ENCODE measurements around the gene PLEKHG5. TPM values are rescaled to one million over a fixed set of nuclear protein-coding genes. Genes with fewer than 3 reads are reported as not detected.
A peak's percentile ranks its signal among the peaks of the same experiment; 100 is the strongest.

The PLEKHG5 gene
- total and polyA plus RNA-seq, 2 donors, result 5.8 to 9.9 TPM

DNA sequence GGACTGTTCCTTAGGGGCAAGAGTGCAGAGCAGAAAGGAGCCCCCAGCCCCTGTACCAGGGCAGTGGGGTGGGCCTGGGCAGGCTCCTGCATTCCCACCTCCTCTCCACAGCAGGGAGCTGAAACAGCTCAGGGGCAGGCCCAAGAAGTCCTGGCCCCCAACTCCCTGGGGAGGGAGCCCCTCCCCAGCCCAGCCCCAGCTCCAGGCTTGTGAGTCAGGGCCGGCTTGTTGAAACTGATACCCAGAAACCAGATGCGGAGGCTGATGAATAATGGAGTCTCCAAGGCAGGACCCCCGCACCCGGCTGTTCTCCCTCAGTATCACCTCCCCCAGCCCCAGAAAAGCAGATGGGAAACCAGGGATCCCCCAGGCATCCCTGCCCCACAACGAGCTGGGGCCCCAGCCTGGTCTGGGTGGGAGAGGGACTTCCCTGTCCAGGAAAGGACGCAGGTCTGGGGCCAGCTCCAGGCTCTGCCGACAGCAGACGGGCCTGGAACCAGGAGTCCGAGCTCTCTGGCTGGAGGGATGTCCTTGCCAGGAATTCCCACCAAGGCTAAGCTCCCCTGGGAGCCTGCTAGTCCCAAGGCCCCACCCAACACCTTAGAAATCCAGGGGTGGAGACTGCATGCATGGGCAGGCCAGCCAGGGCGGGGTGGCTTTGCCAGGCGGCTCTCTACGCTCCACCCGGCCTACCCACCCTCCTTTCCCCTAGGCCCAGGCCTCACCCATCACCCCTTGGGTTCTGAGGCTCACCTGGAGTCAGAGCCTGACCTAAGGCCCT, 2.7 kb downstream of the PLEKHG5 start:
- Histone ChIP-seq H3K4me1 (ENCODE audit: insufficient read depth) (no peaks in the 10 kb centered on the region), H3K36me3 (ENCODE audit: insufficient read depth) (no peaks in the 10 kb centered on the region), H3K27ac (ENCODE audit: low read depth) (peak overlapping the region; percentile 59), H3K4me3 (ENCODE audit: low read depth, low read length) (no peak overlapping the region)
- DNase-seq (ENCODE audit: extremely low spot score), result no peak
- 75% methylated on average over 13 of the region's 13 CpGs for WGBS

- DNase-seq (ENCODE audit: extremely low spot score), result no peak
- WGBS, result 86% methylated on average over 14 of the region's 14 CpGs
- Histone ChIP-seq H3K27ac (ENCODE audit: low read depth) (no peak overlapping the region), H3K4me1 (ENCODE audit: insufficient read depth) (no peaks in the 10 kb centered on the region), H3K36me3 (ENCODE audit: insufficient read depth) (no peaks in the 10 kb centered on the region), H3K4me3 (ENCODE audit: low read depth, low read length) (no peak overlapping the region)
Observed at GRCh38 chr1:6487804-6488484, 3.5 kb downstream of the PLEKHG5 start.

DNA sequence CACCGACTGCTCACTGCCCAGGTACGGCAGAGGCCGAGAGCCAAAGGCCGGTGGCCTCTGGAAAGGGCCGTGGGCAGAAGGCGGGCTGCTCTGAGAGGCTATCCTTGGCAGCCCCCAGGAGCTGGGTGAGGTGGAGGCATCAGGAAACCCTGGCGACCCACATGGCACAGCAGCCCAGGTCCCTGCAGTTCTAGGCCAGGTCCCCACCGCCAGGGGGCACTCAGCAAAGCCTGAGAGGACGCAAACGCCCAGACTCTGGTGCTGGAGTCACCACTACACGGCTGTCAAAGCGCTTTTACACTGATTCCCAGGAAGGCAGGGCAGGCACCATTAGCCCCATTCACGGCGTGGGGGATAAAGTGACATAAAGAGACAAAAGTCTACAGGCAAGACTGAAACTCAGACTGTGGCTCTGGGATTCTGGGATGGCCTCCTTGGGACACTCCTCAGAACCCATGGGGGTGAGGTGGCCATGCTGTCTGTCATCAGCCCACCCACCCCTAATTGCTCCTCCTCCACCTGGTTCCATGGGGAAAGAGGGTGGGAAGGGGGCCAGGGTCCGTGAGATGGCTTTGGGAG, 4.9 kb downstream of the PLEKHG5 start:
- WGBS, result 6% methylated on average over 15 of the region's 15 CpGs
- Histone ChIP-seq H3K4me1 (ENCODE audit: insufficient read depth) (no peaks in the 10 kb centered on the region), H3K36me3 (ENCODE audit: insufficient read depth) (no peaks in the 10 kb centered on the region), H3K4me3 (ENCODE audit: low read depth, low read length) (no peak overlapping the region), H3K27ac (ENCODE audit: low read depth) (no peak overlapping the region)
- peak; percentile 53 for DNase-seq (ENCODE audit: extremely low spot score)

GRCh38 chr1:6485168-6486101, 6.0 kb downstream of the PLEKHG5 start:
- H3K36me3 ChIP-seq (ENCODE audit: insufficient read depth), result no peaks in the 10 kb centered on the region
- WGBS, result 1% methylated on average over 80 of the region's 80 CpGs
- H3K27ac ChIP-seq (ENCODE audit: low read depth), result no peak overlapping the region
- H3K4me3 ChIP-seq (ENCODE audit: low read depth, low read length), result peak overlapping the region; percentile 41
- no peak for DNase-seq (ENCODE audit: extremely low spot score)
- H3K4me1 ChIP-seq (ENCODE audit: insufficient read depth), result no peaks in the 10 kb centered on the region

GRCh38 chr1:6484826-6485167, 6.7 kb downstream of the PLEKHG5 start:
- DNase-seq (ENCODE audit: extremely low spot score), result no peak
- WGBS, result 21% methylated on average over 13 of the region's 13 CpGs
- H3K27ac ChIP-seq (ENCODE audit: low read depth), result no peak overlapping the region
- no peaks in the 10 kb centered on the region for H3K36me3 ChIP-seq (ENCODE audit: insufficient read depth)
- no peaks in the 10 kb centered on the region for H3K4me1 ChIP-seq (ENCODE audit: insufficient read depth)
- peak overlapping the region; percentile 41 for H3K4me3 ChIP-seq (ENCODE audit: low read depth, low read length)

- 95% methylated on average over 7 of the region's 7 CpGs for WGBS
- Histone ChIP-seq H3K4me3 (ENCODE audit: low read depth, low read length) (no peak overlapping the region), H3K36me3 (ENCODE audit: insufficient read depth) (no peaks in the 10 kb centered on the region), H3K4me1 (ENCODE audit: insufficient read depth) (no peaks in the 10 kb centered on the region), H3K27ac (ENCODE audit: low read depth) (no peak overlapping the region)
- no peak for DNase-seq (ENCODE audit: extremely low spot score)
Observed at GRCh38 chr1:6483761-6484117, 7.7 kb downstream of the PLEKHG5 start.

- no peak overlapping the region for H3K4me3 ChIP-seq (ENCODE audit: low read depth, low read length)
- H3K36me3 ChIP-seq (ENCODE audit: insufficient read depth), result no peaks in the 10 kb centered on the region
- no peak for DNase-seq (ENCODE audit: extremely low spot score)
- WGBS, result 79% methylated on average over 14 of the region's 14 CpGs
- no peak overlapping the region for H3K27ac ChIP-seq (ENCODE audit: low read depth)
- no peaks in the 10 kb centered on the region for H3K4me1 ChIP-seq (ENCODE audit: insufficient read depth)
Observed at GRCh38 chr1:6483017-6483760, 8.3 kb downstream of the PLEKHG5 start.

DNA sequence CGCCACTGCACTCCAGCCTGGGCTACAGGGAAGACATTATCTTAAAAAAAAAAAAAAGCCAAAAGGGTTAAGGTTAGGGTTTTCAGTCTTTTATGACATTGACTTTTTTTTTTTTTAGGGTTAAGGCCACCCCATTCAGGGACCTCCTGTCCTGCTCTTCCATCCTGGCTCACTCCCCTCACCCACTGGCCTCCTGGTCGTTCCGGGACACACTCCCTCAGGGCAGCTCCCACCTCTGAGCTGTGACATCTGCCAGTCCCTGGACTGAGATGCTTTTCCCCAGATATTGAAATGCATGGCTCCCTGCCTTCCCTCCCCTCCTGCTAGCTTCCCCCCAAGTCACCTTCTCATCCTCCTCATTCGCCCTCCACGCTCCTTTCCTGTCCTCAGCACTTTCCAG, 9.6 kb downstream of the PLEKHG5 start:
- no peaks in the 10 kb centered on the region for H3K4me1 ChIP-seq (ENCODE audit: insufficient read depth)
- H3K4me3 ChIP-seq (ENCODE audit: low read depth, low read length), result no peak overlapping the region
- 84% methylated on average over 5 of the region's 5 CpGs for WGBS
- H3K36me3 ChIP-seq (ENCODE audit: insufficient read depth), result no peaks in the 10 kb centered on the region
- H3K27ac ChIP-seq (ENCODE audit: low read depth), result no peak overlapping the region
- DNase-seq (ENCODE audit: extremely low spot score), result no peak

DNA sequence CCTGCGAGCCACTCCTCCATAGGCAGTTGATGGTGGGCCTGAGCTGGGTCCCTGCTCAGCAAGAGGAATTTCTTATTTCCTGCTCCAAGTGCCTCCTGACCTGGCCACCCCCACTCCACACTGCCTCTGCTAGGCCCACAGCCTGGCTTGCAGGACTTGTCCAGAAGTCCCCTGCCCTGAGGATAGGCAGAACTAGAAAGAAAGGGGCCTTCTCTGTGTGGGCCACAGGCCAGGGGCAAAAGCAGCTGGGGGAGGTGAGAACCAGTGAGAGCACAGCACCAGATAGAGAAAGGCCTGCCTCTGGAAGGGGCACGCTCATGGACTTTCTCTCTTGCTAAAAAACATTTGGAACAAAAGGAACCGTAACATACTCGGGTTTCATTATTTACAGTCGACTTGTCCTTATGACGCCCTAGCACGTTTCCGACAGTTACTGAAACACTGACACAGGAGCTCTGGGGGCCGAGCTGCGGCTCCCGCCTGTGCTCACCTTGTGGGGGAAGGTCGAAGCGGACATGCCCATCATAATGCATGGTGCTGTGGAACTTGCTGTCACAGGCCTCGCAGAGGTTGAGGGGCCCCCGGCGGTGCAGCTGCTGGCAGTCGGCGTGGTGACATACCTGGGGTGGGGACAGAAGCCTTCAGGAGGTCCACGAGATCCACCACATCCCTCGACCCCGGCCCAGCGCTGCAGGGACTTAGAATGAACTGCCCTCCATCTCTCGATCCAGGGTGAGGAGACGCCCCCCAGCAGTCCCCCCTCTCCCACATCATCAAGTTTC, 14.2 kb downstream of the PLEKHG5 start:
- Histone ChIP-seq H3K36me3 (ENCODE audit: insufficient read depth) (no peaks in the 10 kb centered on the region), H3K4me1 (ENCODE audit: insufficient read depth) (no peaks in the 10 kb centered on the region), H3K4me3 (ENCODE audit: low read depth, low read length) (no peak overlapping the region), H3K27ac (ENCODE audit: low read depth) (no peak overlapping the region)
- WGBS, result 82% methylated on average over 24 of the region's 24 CpGs
- DNase-seq (ENCODE audit: extremely low spot score), result no peak

GRCh38 chr1:6476483-6476882, 15.0 kb downstream of the PLEKHG5 start:
- H3K27ac ChIP-seq (ENCODE audit: low read depth), result no peak overlapping the region
- no peak overlapping the region for H3K4me3 ChIP-seq (ENCODE audit: low read depth, low read length)
- H3K36me3 ChIP-seq (ENCODE audit: insufficient read depth), result no peaks in the 10 kb centered on the region
- no peaks in the 10 kb centered on the region for H3K4me1 ChIP-seq (ENCODE audit: insufficient read depth)
- DNase-seq (ENCODE audit: extremely low spot score), result no peak
- WGBS, result 92% methylated on average over 5 of the region's 5 CpGs

- no peak for DNase-seq (ENCODE audit: extremely low spot score)
- Histone ChIP-seq H3K4me1 (ENCODE audit: insufficient read depth) (no peaks in the 10 kb centered on the region), H3K36me3 (ENCODE audit: insufficient read depth) (no peaks in the 10 kb centered on the region), H3K4me3 (ENCODE audit: low read depth, low read length) (no peak overlapping the region), H3K27ac (ENCODE audit: low read depth) (no peak overlapping the region)
- WGBS, result 31% methylated on average over 33 of the region's 33 CpGs
Observed at GRCh38 chr1:6475381-6476133, 15.9 kb downstream of the PLEKHG5 start.

GRCh38 chr1:6474815-6475282, 16.6 kb downstream of the PLEKHG5 start:
- DNase-seq (ENCODE audit: extremely low spot score), result no peak
- Histone ChIP-seq H3K4me3 (ENCODE audit: low read depth, low read length) (no peak overlapping the region), H3K27ac (ENCODE audit: low read depth) (no peak overlapping the region), H3K4me1 (ENCODE audit: insufficient read depth) (no peaks in the 10 kb centered on the region), H3K36me3 (ENCODE audit: insufficient read depth) (no peaks in the 10 kb centered on the region)
- WGBS, result 81% methylated on average over 13 of the region's 13 CpGs
